Muscle of arm (tissue), 14 donors: ENCODE data around the gene NIFK. TPM values are rescaled to one million over a fixed set of nuclear protein-coding genes. Genes with fewer than 3 reads are reported as not detected.

Experiments
- DNase-seq: peaks from one replicate; pipeline ENCODE4 v3.0.0-alpha.2; 2013
- long read RNA-seq, 11 donors: transcript quantifications; one replicate each; lab custom pipeline, GENCODE V29; 2026
- polyA plus RNA-seq, 12 donors: library from polyadenylated mRNA; unstranded; fragments of 120-200 nt; gene quantifications; one replicate each; pipeline ENCODE4 v1.2.1, GENCODE V29; 2013; ENCODE audit not compliant: insufficient read length in 12 of 12

Gene NIFK
- 100 to 1,000 TPM in 1 of 12 donors, 10 to 100 TPM in 10, not detected in 1; 52.0 to 152 (median 64.5) TPM for polyA plus RNA-seq
- long read RNA-seq, donor 1, transcript NIFK-201 (7 exons, 1,734 nt) = major isoform, 25 of 41 reads
- long read RNA-seq, donor 1, transcript NIFK-205 (4 exons, 1,096 nt) = minor isoform, 5 of 41 reads
- long read RNA-seq, donor 1, partial matches to known transcripts = 5 of 41 reads
- long read RNA-seq, donor 1, other reads (novel, unspliced or antisense) = 0 of 41 reads
- long read RNA-seq, donor 2, transcript NIFK-205 (4 exons, 1,096 nt) = minor isoform, 9 of 48 reads
- long read RNA-seq, donor 2, transcript NIFK-201 (7 exons, 1,734 nt) = major isoform, 37 of 48 reads
- long read RNA-seq, donor 2, partial matches to known transcripts = 0 of 48 reads
- long read RNA-seq, donor 2, other reads (novel, unspliced or antisense) = 0 of 48 reads
- long read RNA-seq, donor 3, transcript NIFK-201 (7 exons, 1,734 nt) = major isoform, 15 of 20 reads
- long read RNA-seq, donor 3, partial matches to known transcripts = 0 of 20 reads
- long read RNA-seq, donor 3, other reads (novel, unspliced or antisense) = 0 of 20 reads
- long read RNA-seq, donor 4, transcript NIFK-201 (7 exons, 1,734 nt) = major isoform, 11 of 14 reads
- long read RNA-seq, donor 4, partial matches to known transcripts = 0 of 14 reads
- long read RNA-seq, donor 4, other reads (novel, unspliced or antisense) = 0 of 14 reads
- long read RNA-seq, donor 5, transcript NIFK-205 (4 exons, 1,096 nt) = minor isoform, 10 of 43 reads
- long read RNA-seq, donor 5, transcript NIFK-201 (7 exons, 1,734 nt) = major isoform, 32 of 43 reads
- long read RNA-seq, donor 5, partial matches to known transcripts = 0 of 43 reads
- long read RNA-seq, donor 5, other reads (novel, unspliced or antisense) = 0 of 43 reads
- long read RNA-seq, donor 6, transcript NIFK-201 (7 exons, 1,734 nt) = major isoform, 13 of 17 reads
- long read RNA-seq, donor 6, partial matches to known transcripts = 0 of 17 reads
- long read RNA-seq, donor 6, other reads (novel, unspliced or antisense) = 0 of 17 reads
- long read RNA-seq, donor 7, transcript NIFK-201 (7 exons, 1,734 nt) = major isoform, 14 of 23 reads
- long read RNA-seq, donor 7, transcript NIFK-205 (4 exons, 1,096 nt) = minor isoform, 6 of 23 reads
- long read RNA-seq, donor 7, partial matches to known transcripts = 0 of 23 reads
- long read RNA-seq, donor 7, other reads (novel, unspliced or antisense) = 0 of 23 reads
- long read RNA-seq, donor 8, transcript NIFK-205 (4 exons, 1,096 nt) = minor isoform, 9 of 40 reads
- long read RNA-seq, donor 8, transcript NIFK-201 (7 exons, 1,734 nt) = major isoform, 31 of 40 reads
- long read RNA-seq, donor 8, partial matches to known transcripts = 0 of 40 reads
- long read RNA-seq, donor 8, other reads (novel, unspliced or antisense) = 0 of 40 reads
- long read RNA-seq, donor 9, transcript NIFK-201 (7 exons, 1,734 nt) = major isoform, 15 of 32 reads
- long read RNA-seq, donor 9, transcript NIFK-205 (4 exons, 1,096 nt) = minor isoform, 7 of 32 reads
- long read RNA-seq, donor 9, partial matches to known transcripts = 6 of 32 reads
- long read RNA-seq, donor 9, other reads (novel, unspliced or antisense) = 0 of 32 reads
- long read RNA-seq, donor 10, transcript NIFK-201 (7 exons, 1,734 nt) = major isoform, 20 of 25 reads
- long read RNA-seq, donor 10, partial matches to known transcripts = 0 of 25 reads
- long read RNA-seq, donor 10, other reads (novel, unspliced or antisense) = 0 of 25 reads
- long read RNA-seq, donor 11, transcript NIFK-201 (7 exons, 1,734 nt) = major isoform, 24 of 34 reads
- long read RNA-seq, donor 11, transcript NIFK-205 (4 exons, 1,096 nt) = minor isoform, 9 of 34 reads
- long read RNA-seq, donor 11, partial matches to known transcripts = 0 of 34 reads
- long read RNA-seq, donor 11, other reads (novel, unspliced or antisense) = 0 of 34 reads

- DNase-seq = peak; percentile 97
Measured at GRCh38 chr2:121736462-121737336, at the start of gene NIFK. NIFK (minus strand) TSS chr2:121736875; CDS start chr2:121736850, 25 bp downstream.

GRCh38 chr2:121783180-121783579, 46.5 kb upstream of the NIFK start:
- DNase-seq = no peak

- DNase-seq = no peak
Measured at GRCh38 chr2:121778741-121779487, 42.2 kb upstream of the NIFK start.

- no peak for DNase-seq
Measured at GRCh38 chr2:121777699-121778058, 41.0 kb upstream of the NIFK start.

- no peak for DNase-seq
Measured at GRCh38 chr2:121776885-121777698, 40.4 kb upstream of the NIFK start.

- no peak for DNase-seq
Measured at GRCh38 chr2:121776361-121776760, 39.7 kb upstream of the NIFK start.

GRCh38 chr2:121774235-121774634, 37.6 kb upstream of the NIFK start:
- no peak for DNase-seq

GRCh38 chr2:121771976-121772742, 35.5 kb upstream of the NIFK start:
- DNase-seq = peak; percentile 14

- DNase-seq = no peak
Measured at GRCh38 chr2:121768143-121768755, 31.6 kb upstream of the NIFK start.

GRCh38 chr2:121766624-121767023, 29.9 kb upstream of the NIFK start:
- no peak for DNase-seq

GRCh38 chr2:121764681-121765228, 28.1 kb upstream of the NIFK start:
- DNase-seq = no peak

GRCh38 chr2:121755237-121756111, 18.8 kb upstream of the NIFK start, which contains the start of gene TSN:
TSN (plus strand) TSS chr2:121755651; CDS start chr2:121755780, 129 bp downstream.
- DNase-seq = peak; percentile 99

GRCh38 chr2:121754851-121755236, 18.2 kb upstream of the NIFK start:
- DNase-seq = no peak

- DNase-seq = no peak
Measured at GRCh38 chr2:121748202-121748601, 11.5 kb upstream of the NIFK start.

GRCh38 chr2:121746071-121746578, 9.4 kb upstream of the NIFK start:
- no peak for DNase-seq
